SK-N-SH treated with all-trans-retinoic acid at 6 μM for 48 hours (cell line): ENCODE measurements around the gene STIM2.

Experiments used
- ARNTL ChIP-seq: fragments of 450-650 bp; formaldehyde crosslinking; IDR thresholded peaks from 2 replicates; pipeline ENCODE4 v1.5.0; 2020; ENCODE audit warnings: low read depth, mild to moderate bottlenecking, moderate library complexity, borderline replicate concordance
- BACH2 ChIP-seq: fragments of 250-450 bp; sonication (Bioruptor Pico); IDR thresholded peaks from 2 replicates; pipeline ENCODE4 v1.9.0; 2021; ENCODE audit warnings: mild to moderate bottlenecking, borderline replicate concordance
- CREB5 ChIP-seq: fragments of 250-450 bp; sonication (Bioruptor Pico); IDR thresholded peaks from 2 replicates; pipeline ENCODE4 v1.5.1; 2020; ENCODE audit warnings: low read depth, mild to moderate bottlenecking, moderate library complexity
- CSDC2 ChIP-seq: fragments of 250-450 bp; sonication (Bioruptor Pico); IDR thresholded peaks from 2 replicates; pipeline ENCODE4 v1.5.0; 2020; ENCODE audit warnings: mild to moderate bottlenecking, moderate library complexity
- ISL1 ChIP-seq: fragments of 250-450 bp; sonication (Bioruptor Pico); IDR thresholded peaks from 2 replicates; pipeline ENCODE4 v2.1.2; 2022; ENCODE audit warnings: mild to moderate bottlenecking, moderate library complexity
- TOX ChIP-seq: fragments of 250-450 bp; sonication (Bioruptor Pico); IDR thresholded peaks from 2 replicates; pipeline ENCODE4 v1.8.0; 2021; ENCODE audit warnings: mild to moderate bottlenecking, moderate library complexity, borderline replicate concordance
- ZFP3 ChIP-seq: fragments of 250-450 bp; sonication (Bioruptor Pico); IDR thresholded peaks from 2 replicates; pipeline ENCODE4 v1.5.0; 2020; ENCODE audit warnings: mild to moderate bottlenecking, moderate library complexity
- ZNF8 ChIP-seq: fragments of 450-650 bp; formaldehyde crosslinking; IDR thresholded peaks from 2 replicates; pipeline ENCODE4 v1.5.0; 2020; ENCODE audit warnings: mild to moderate bottlenecking, moderate library complexity

- TF ChIP-seq ZFP3 (CRISPR knock-in tag) (no peak), ISL1 (CRISPR knock-in tag) (no peak), BACH2 (CRISPR knock-in tag) (no peak), CREB5 (no peak), ZNF8 (CRISPR knock-in tag) (no peak), CSDC2 (CRISPR knock-in tag) (no peak), ARNTL (CRISPR knock-in tag) (no peak), TOX (CRISPR knock-in tag) (no peak)
Observed at GRCh38 chr4:26866203-26866602, 5.6 kb downstream of the STIM2 start.
